Middle frontal gyrus (tissue), 1 donor: ENCODE results near the gene GALNT16.

ENCODE experiments used
- DNase-seq: peaks from one replicate; pipeline ENCODE4 v3.0.0-alpha.2; 2015; ENCODE audit warnings: low spot score; ENCODE audit errors: extremely low spot score

Gene GALNT16

DNA sequence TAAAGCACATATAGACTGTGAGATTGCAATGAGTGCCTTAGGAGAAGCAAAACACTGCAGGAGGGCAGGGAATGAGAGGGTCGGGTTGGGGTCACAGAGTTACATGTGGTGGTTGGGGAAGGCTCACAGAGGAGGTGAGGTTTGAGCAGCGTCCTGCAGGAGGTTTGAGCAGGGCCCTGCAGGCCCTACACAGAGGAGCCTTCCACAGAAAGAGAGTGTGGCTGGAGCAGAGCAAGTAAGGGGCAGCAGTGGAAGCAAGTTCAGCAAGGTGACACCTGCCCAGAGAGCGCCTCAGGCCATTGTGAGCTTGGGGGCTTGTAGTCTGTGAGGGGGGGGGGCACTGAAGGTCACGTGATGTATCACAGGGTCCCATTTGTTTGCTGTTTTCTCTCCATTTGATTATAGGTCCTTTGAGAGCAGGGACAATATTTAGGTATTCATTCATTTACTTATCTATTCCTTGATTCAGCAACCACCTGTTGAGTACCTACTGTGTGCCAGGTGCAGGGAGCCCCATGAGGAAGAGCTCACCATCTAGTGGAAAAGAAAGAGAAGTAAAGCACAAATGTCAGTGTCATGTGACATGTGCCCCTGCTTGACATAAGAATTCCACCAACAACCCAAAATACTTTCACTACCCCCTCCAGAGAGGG lies 56.6 kb downstream of the GALNT16 start:
- no peak for DNase-seq

DNA sequence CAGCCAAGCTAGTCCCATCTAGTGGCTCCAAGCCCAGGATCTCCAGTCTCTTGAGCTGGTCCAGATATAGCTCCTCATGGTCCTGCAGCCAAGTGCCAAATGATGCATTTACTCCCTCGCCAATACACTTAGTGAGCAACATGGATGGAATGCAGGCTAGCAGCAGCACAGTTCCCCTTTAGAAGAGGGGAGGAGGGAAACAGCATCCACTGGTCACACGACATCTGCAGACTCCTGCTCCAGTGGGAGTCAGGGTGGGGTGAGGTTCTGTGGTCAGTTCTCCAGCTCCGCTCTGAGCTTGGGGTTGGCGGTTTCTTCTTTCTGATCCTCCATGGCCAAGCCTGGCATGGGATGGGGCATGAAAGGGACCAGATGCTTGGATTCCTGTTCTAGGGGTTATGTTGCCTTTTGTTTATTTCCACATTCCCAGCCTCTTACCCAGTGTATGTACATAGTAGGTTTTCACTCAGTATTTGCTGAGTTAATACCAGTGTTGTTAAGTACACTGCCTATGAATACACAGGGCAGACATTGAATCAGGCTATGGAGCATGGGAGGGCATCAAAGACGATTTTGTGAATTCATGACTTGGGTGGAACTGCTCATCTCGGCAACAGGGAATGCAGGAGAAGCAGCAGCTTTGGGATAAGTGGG lies 57.3 kb downstream of the GALNT16 start:
- DNase-seq: no peak

DNA sequence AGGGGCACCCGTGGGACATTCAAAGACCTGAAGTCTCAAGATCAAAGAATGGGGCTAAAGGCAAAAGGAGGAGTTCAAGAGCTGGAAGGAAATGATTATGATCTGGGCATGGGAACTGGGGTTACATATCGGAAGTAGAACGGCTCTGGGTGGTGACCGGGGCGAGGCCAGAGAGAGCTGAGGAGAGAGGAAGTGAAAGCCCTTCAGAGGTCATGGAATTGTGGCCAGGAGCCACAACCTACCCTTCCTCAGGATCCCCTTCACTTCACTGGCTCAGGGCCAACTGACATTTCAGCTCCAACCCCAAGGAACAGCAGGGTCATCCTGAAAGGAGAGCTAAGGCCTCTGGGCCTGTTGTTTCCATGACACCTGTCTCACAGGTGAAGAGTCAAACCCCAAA lies 57.8 kb downstream of the GALNT16 start:
- DNase-seq: no peak

DNA sequence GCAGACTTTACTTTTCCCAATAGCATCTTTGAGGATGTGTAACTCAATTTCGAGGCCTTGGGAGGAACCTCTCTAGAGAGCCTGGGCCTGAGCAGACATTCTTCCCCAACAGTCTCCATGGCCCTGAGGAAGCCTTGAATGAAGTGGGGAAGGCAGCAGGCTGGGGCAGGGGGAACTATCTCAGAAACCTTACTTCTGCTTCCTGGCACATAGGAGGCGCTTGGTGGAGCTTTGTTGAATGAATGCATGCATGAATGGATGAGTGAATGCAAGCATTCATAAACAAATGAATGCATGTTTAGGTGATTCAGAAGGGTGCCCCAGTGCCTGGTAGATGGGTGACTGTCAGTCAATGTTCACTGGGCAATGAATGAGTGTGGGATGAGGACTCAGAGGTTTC lies 58.3 kb downstream of the GALNT16 start:
- DNase-seq: no peak

DNA sequence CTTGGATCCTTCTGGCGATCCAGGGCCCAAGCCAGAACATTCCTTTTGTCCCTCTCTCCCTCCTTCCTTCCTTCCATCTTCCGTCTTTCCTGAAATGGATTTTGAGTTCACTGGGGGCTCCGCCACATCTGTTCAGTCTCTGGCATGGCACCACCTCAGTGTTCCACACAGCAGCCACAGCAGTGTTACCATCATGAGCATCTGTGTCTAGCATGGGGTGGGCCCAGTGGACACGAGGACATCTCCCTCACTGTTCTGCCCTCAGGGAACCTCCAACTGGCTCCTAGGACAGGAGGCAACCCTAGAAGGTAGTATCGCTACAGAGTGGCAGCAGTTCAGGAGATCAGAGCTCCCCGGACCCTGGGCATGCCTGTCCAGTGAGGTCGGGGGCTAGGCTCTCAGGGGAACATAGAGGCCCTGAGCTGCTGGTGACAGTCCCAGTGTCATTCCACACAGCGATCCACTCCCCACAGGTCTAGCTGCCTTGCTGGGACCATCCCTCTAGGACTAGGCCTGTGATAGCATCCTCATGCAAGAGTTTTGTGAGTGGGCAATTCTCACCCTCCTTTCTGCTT lies 59.0 kb downstream of the GALNT16 start:
- no peak for DNase-seq

DNA sequence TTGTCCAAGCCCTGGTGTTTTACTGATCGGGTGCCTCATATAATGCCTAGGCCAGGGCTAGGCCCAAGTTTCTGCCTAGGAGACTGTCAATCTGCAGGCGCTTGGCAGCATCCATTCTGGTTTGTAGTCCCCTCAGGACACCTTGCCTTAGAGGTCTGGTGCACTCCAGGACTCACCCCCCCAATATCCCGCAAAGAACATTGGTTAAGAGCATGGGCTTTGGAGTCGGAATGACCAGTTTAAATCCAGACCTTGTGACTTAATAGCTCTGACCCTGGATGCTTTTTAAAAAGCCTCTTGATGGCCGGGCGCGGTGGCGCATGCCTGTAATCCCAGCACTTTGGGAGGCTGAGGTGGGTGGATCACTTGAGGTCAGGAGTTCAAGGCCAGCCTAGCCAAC lies 60.0 kb downstream of the GALNT16 start:
- DNase-seq: no peak

DNA sequence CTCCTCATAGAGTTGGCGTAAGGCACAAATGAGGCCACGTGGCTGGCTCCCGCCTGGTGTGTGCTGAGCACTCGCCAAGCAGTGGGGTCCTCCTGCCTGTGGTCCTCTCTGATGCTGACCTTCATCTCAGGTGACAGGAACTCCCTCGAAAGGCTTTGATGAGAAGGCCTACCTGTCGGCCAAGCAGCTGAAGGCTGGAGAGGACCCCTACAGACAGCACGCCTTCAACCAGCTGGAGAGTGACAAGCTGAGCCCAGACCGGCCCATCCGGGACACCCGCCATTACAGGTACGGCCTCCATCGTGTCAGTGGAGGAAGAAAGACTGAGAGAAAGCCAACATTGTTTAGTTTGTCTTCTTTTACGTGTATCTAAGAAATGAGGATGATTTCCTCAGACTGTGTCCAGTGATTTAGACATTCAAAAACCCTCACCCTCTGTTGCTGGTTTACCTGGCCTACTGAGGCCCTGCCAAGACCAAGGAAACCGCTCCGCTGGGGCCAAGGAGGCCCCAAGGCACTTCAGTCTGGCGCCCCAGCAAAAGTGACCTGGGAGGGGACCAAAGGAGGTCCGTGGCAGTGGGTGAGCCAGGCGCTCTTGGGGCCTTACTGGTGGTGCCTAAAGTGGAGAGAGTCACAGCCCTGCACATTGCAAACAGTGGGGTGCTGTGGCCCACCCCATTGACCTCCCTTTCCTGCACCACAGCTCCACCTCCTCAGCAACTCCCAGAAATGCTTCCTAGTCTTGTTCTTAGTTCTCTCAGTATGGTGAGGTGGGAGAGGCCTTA lies 60.8 kb downstream of the GALNT16 start:
- DNase-seq: no peak

DNA sequence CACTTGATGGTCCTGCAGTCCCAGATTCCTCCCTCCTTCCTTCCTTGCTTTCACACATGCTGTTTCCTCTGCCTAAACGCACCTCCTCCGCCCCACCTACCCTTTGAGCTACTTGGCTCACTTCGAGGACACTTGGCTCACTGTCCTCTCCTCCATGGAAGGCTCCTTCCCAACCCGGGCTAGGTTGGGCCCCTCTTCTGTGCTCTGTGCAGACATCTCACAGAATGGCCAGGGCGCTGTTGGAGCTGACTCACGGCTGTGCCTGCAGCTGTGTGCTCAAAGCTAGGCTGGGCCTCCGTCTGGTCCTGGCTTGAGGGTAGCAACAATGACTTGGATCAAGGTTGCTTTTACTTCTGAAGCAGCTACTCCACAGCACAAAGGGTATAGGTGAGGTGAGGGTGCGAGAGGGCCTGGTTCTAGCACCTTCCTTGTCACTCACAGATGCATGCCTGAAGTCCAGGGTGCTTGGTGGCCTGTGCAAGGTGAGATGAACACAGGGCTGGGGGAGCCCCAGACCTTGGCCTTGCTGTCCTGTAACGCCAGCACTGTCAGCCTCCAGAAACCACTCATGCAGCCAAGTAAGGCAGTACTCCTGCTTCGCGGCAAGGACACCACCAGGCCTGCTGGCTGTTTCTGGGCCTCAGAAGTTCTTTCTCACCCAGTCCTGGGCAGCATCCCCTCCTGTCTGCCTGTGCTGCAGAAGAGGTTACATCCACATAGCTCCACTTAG lies 61.8 kb downstream of the GALNT16 start:
- DNase-seq: no peak

DNA sequence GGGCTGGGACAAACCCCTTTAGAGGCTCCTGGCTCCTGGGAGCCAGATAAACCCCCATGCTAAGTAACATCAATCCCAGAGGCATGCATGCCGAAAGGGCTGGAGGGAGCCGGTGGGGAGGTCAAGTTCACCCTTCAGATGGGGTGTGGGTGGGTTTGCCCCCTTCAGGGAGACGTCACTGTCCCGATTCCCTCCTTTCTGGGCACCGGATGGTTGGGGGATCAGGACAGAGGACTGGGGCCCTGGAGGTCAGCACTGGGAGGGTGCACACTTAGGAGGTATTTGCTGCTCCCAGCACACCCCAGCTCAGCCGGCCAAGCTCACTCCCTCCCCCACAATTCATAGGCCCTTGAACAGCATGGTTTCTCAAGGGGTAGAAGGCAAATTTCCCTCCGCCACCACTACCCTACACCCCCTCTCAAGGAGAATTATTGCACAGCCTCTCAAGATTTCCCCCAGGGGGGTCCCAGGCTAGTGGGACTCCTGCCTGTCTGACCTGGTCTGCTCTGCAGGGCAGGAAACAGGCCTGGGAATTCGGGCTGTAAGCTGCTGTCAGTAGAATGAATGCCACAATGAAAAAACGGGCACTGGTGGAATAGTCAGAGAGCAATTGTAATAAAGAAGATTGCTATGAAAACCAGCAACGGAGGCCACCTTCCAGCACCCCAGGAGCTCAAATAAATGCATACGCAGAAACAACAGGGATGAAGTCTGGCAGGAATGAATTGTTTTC lies 63.5 kb downstream of the GALNT16 start:
- DNase-seq: no peak

DNA sequence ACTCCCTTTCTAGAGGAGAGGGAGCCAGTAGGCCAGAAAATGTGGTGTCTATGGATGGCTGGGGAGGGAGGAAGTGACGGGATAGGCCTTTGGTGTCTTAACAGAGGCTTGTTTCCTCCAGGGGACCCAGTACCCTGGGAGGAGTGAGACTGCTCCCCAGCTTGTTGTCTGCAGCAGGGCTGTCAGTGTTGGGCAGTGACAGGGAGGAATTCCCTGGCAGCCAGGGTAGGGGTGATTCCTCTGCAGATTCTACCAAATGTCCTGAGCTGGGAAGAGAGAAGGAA lies 64.0 kb downstream of the GALNT16 start:
- DNase-seq: no peak

DNA sequence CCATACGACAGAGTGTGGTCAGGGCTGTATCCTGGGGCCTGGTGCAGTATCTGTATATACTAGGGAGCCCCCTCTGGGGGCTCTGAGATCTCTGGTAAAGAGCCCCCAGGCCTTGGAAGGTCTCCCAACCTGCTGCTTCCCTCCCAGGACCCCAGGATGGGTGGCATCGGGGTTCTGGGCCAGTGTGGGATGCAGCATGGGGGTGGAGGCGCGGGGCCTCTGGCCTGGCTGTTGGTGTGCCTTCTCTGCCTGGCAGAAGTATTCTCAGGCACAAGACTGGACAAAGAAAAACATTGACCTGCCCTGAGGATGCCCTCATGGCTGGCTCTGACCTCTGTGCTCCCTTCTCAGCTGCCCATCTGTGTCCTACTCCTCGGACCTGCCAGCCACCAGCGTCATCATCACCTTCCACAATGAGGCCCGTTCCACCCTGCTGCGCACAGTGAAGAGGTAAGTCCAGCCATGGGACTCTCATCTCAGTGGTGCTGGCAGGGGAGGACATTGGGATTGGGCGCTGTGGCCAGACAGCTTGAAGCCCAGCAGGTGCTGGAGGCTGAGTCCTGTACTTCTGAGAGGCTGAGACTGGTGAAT lies 64.5 kb downstream of the GALNT16 start:
- DNase-seq: no peak

DNA sequence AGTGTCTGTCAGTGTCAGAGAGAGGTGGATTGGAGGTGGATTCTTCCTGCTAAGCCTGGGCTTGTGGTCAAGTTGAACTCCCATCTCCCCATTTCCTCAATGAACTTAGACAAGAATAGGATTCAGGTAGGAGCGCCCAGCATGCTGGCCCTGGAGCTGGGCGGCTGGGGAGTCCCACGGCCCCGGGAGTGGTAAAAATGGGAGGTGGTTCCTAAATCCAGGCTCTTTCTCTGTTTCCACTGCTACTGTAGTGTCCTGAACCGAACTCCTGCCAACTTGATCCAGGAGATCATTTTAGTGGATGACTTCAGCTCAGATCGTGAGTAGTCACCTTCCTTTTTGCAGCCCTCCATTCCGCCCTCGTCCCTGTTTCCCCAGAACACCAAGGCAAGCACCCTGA lies 65.1 kb downstream of the GALNT16 start:
- DNase-seq: no peak

DNA sequence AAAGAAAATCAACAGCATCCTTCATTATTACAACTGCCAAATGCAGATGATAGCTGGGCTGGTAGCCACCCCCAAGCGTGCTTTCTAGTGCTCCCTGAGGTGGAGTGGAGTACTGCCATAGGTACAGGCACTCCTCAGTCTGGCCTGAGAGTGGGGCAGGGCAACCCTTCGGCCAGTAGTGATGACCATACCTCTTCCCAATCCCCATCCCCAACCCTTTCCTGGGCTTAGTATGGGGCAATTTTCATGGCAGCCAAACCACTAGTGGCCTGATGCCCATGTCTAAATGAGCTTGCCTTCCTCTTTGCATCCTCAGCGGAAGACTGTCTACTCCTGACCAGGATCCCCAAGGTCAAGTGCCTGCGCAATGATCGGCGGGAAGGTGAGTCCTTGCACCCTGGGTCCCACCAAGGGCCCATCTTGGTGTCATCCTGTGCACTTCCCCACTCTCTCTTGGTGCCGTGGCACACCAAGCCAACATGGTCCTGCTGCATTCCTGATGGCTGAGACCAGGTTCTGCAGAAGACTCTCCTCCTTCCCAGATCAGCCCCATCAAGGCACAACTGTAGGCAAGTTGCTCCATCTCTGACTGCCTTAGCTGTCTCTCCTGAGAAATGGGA lies 65.8 kb downstream of the GALNT16 start:
- DNase-seq: no peak

DNA sequence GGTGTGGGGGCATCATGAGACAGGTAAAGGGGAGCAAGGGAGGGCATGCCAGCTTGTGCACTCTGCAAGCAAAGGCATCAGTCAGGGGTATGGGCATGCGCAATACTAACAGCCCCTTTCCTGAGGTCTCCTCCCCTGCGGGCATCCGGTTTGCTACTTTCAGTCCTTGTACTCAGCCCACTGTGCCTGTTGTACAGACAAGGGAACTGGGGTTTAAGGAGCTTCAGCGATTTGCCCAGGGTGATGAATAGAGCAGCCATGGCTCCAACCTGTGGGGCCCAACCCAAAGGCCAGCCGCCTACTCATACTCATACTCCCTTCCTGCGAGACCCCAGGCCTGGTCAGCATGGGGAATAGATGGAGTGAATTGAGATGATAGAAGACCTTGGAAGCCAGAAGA lies 66.7 kb downstream of the GALNT16 start:
- DNase-seq: no peak

DNA sequence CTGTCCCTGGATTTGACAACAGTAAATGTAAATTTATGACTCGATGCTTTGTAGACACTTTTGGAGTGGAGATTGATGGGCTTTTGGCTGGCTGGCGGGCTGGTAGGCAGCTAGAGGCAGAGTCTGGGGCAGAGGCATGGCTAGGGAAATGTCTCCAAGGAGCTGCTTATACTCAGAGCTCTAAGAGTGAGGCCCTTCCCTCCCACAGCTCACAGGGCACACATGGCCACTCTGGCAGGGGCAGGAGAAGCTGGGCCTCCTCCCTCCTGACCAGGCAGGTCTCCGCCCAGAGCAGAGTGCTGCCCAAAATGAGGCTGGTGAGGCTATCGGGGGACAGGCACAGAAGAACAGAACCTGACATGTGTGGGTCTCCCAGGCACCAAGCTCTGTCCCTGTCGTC lies 67.5 kb downstream of the GALNT16 start:
- no peak for DNase-seq

DNA sequence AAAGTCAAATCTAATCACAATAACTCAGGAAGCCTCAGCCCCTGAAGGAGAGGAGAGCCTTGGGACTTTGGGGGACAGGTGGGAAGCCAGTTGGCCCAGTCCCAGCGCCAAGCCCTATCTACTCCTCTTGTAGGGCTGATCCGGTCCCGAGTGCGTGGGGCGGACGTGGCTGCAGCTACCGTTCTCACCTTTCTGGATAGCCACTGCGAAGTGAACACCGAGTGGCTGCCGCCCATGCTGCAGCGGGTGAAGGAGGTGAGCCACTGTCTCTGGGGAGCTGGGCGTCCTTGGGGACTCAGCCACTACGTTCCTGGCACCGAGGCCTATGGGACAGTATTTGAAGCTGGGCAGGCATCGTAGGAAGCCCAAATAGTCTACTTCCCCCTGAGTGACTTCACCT lies 68.4 kb downstream of the GALNT16 start:
- no peak for DNase-seq

DNA sequence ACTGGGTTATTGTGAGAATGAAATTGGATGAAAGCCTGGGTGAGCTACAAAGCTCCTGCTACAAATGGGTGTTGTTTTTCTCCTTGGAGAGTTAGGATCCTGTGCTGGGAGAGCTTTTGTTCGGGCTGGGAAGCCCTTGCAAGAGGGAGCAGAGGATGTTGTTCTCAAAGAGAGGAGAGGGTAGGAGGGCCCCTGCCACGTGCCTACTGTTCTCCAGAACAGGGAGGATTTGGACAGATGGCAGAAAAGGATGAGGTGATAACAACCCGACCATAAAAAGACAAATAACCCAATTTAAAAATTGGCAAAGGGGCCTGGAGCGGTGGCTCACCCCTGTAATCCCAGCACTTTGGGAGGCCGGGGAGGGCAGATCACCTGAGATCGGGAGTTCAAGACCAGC lies 68.8 kb downstream of the GALNT16 start:
- no peak for DNase-seq

DNA sequence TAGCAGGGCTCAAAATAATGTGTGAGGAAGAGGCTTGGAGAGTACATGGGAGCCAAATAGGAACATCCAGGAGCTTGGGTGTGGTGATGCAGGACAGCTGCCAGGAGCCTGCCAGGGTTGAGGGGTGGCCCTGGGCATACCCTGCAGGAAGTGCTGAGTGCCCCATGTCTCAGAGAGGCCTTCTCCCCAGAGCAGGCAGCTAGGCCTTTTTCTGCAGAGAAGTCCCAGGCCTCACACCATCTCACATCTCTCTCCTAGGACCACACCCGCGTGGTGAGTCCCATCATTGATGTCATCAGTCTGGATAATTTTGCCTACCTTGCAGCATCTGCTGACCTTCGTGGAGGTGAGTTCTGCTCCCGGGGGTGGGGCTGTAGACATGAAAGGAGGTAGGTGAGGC lies 71.2 kb downstream of the GALNT16 start:
- no peak for DNase-seq

DNA sequence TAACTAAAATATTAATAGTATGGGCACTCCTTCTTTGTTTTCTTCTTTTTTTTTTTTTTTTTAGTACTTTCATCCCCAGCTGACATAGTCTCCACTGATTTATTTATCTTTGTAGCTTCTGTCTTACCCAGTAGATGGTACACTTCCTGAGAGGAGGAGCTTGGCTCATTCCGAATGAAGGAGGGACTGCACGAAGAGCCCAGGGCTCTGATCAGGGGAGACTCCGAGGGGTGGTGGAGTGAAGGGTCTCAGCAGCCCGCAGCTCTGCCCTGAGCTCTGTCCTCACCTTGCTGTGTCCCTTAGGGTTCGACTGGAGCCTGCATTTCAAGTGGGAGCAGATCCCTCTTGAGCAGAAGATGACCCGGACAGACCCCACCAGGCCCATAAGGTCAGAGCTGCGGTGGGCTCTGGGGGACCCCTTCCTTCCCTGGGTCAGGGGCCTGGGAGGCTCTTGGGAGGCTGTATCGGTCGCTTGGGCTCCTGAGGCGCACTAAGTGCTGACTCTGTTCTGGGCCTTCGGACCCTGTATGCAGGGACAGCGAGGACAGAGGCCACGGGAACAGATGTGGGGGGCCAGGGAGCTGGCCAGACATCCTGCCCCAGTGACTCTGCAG lies 72.9 kb downstream of the GALNT16 start:
- DNase-seq: no peak

DNA sequence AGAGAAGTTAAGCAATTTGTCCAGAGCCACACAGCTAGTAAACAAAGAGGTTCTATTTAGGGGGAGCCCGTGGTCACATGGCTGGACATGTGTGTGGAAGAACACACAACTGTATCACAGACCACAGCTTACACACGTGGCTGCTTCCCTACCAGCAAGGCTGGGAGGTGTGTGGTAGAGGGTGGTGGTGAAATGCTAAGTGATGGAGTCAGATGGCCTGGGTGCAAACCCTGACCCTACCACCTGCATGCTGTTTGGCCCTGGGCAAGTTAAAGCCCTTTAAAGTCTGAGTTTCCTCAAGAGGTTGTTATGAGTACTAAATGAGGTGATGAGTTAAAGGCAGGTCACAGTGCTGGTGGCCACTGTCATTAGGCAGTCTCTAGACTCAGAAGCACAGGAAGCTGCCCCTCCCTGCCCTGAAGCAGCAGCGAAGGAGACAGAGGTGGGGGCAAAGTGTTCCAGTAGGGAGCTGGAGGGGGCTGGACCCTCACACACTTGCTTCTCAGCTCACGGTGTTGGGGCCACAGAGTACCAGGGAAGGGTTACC lies 73.9 kb downstream of the GALNT16 start:
- no peak for DNase-seq
